Activated B cell treated with CpG ODN at 0.5 μM for 24 hours (primary cell): ENCODE data around the gene ENPP1. TPM values are rescaled to one million over a fixed set of nuclear protein-coding genes. Genes with fewer than 3 reads are reported as not detected.
"Not testable (repeated sequence)": the region's sequence is repeated elsewhere in the genome, so short reads cannot be mapped to it uniquely, and the experiment has no call there.

ENCODE experiments used
- ATAC-seq: fragments of 200-7000 bp; cut with Tn5 transposase; one replicate; pipeline ENCODE4 v1.10.0; 2021; ENCODE audit warnings: low read depth, mild to moderate bottlenecking, moderate library complexity
- CTCF ChIA-PET: fragments of 350-600 bp; sonication (Branson Sonifier 250); formaldehyde crosslinking; loops from one replicate; lab custom pipeline; 2021; ENCODE audit warnings: antibody characterized with exemption; lab: Charles Lee
- POLR2A ChIA-PET: fragments of 350-600 bp; sonication (Branson Sonifier 250); formaldehyde crosslinking; loops from one replicate; lab custom pipeline; 2021; ENCODE audit warnings: antibody characterized with exemption; lab: Charles Lee
- DNase-seq: peaks from one replicate; pipeline ENCODE4 v3.0.0; 2022
- H3K27ac Mint-ChIP-seq: one replicate; pipeline ENCODE4 v1.8.0; 2020; ENCODE audit warnings: mixed read lengths
- H3K27me3 Mint-ChIP-seq: one replicate; pipeline ENCODE4 v1.8.0; 2021; ENCODE audit warnings: mixed read lengths
- H3K36me3 Mint-ChIP-seq: one replicate; pipeline ENCODE4 v1.8.0; 2021; ENCODE audit warnings: low read depth, mixed read lengths
- H3K4me1 Mint-ChIP-seq: one replicate; pipeline ENCODE4 v1.8.0; 2021; ENCODE audit warnings: mixed read lengths
- H3K4me3 Mint-ChIP-seq: one replicate; pipeline ENCODE4 v1.8.0; 2020; ENCODE audit warnings: mild to moderate bottlenecking, mixed read lengths
- H3K9me3 Mint-ChIP-seq: one replicate; pipeline ENCODE4 v1.8.0; 2020; ENCODE audit warnings: mixed read lengths
- CTCF ChIP-seq: fragments of 200-600 bp; IDR thresholded peaks from one replicate; pipeline ENCODE4 v1.8.0; 2022; ENCODE audit warnings: antibody characterized with exemption, mild to moderate bottlenecking
- intact Hi-C: fragments of 100-400 bp; cut with micrococcal nuclease; formaldehyde crosslinking; loops from one replicate; pipeline ENCODE4 v1.15.1; 2024
- total RNA-seq: library from RNA; stranded (reverse); gene quantifications from 2 replicates; pipeline ENCODE4 v1.2.3, GENCODE V29; 2022

ENPP1 gene
- total RNA-seq, 1 donor from 2014 or later: 1.3 TPM

- Mint-ChIP-seq H3K27me3 (peaks cover 7% of the 10 kb centered on the region), H3K9me3 (peaks cover 9% of the 10 kb centered on the region), H3K36me3 (no peaks in the 10 kb centered on the region), H3K27ac (no peak overlapping the region), H3K4me1 (peaks cover 4% of the 10 kb centered on the region), H3K4me3 (no peak overlapping the region)
- ATAC-seq (no peak), DNase-seq (no peak)
- ChIA-PET POLR2A (no interaction called here), CTCF (no interaction called here)
- intact Hi-C loops: no loop called here
- TF ChIP-seq CTCF: no peak
These were observed 90.9 kb downstream of the ENPP1 start for GRCh38 chr6:131898718-131899117.

GRCh38 chr6:131900231-131900630 is 92.4 kb downstream of the ENPP1 start:
- CTCF ChIA-PET: interaction anchor here (1.1 kb wide), 1 partner anchor 10 kb away, joined by 7 read pairs; no protein-coding TSS in a partner anchor
- intact Hi-C loops: no loop called here
- H3K4me1 Mint-ChIP-seq: peaks cover 4% of the 10 kb centered on the region
- TF ChIP-seq CTCF: no peak
- POLR2A ChIA-PET: no interaction called here
- no peak for DNase-seq
- no peaks in the 10 kb centered on the region for H3K36me3 Mint-ChIP-seq
- no peak for ATAC-seq
- no peak overlapping the region for H3K27ac Mint-ChIP-seq
- H3K27me3 Mint-ChIP-seq: peaks cover 5% of the 10 kb centered on the region
- no peak overlapping the region for H3K4me3 Mint-ChIP-seq
- peaks cover 9% of the 10 kb centered on the region for H3K9me3 Mint-ChIP-seq

- POLR2A ChIA-PET, DNase-seq, H3K36me3 Mint-ChIP-seq, H3K4me3 Mint-ChIP-seq, ATAC-seq, H3K27me3 Mint-ChIP-seq, H3K4me1 Mint-ChIP-seq, intact Hi-C loops, H3K27ac Mint-ChIP-seq, H3K9me3 Mint-ChIP-seq: not testable (repeated sequence)
- CTCF ChIA-PET: interaction anchor here (1.0 kb wide), 1 partner anchor 13 kb away, joined by 3 read pairs; no protein-coding TSS in a partner anchor
These were observed 93.6 kb downstream of the ENPP1 start for GRCh38 chr6:131901326-131901873.

- H3K36me3 Mint-ChIP-seq, H3K27me3 Mint-ChIP-seq, ATAC-seq, intact Hi-C loops, DNase-seq, H3K4me1 Mint-ChIP-seq, H3K27ac Mint-ChIP-seq, H3K4me3 Mint-ChIP-seq, H3K9me3 Mint-ChIP-seq, CTCF ChIA-PET, POLR2A ChIA-PET: not testable (repeated sequence)
These were observed 95.9 kb downstream of the ENPP1 start for GRCh38 chr6:131903734-131904133.

GRCh38 chr6:131908787-131909186 is 101.0 kb downstream of the ENPP1 start:
- DNase-seq, intact Hi-C loops, H3K36me3 Mint-ChIP-seq, H3K27ac Mint-ChIP-seq, H3K4me1 Mint-ChIP-seq, H3K9me3 Mint-ChIP-seq, ATAC-seq, H3K4me3 Mint-ChIP-seq: not testable (repeated sequence)
- CTCF ChIA-PET: interaction anchor here (1.7 to 6.1 kb wide), 4 partner anchors 8 to 310 kb away, joined by 5 to 102 read pairs (median 9); partner anchors contain the start of gene MED23
- POLR2A ChIA-PET: interaction anchor here (0.6 kb wide), 1 partner anchor 220 kb away, joined by 3 read pairs; no protein-coding TSS in a partner anchor
- peaks cover 23% of the 10 kb centered on the region for H3K27me3 Mint-ChIP-seq

- intact Hi-C loops: loop anchor here (1.0 to 10.0 kb wide), 10 partner anchors 102 to 1024 kb away; partner anchors contain the start of genes ENPP1 and MED23
- H3K27ac Mint-ChIP-seq: no peak overlapping the region
- H3K27me3 Mint-ChIP-seq: peaks cover 23% of the 10 kb centered on the region
- peaks cover 7% of the 10 kb centered on the region for H3K4me1 Mint-ChIP-seq
- ATAC-seq (peak; percentile 96), DNase-seq (peak; percentile 36)
- H3K36me3 Mint-ChIP-seq: no peaks in the 10 kb centered on the region
- no peak overlapping the region for H3K4me3 Mint-ChIP-seq
- H3K9me3 Mint-ChIP-seq: no peaks in the 10 kb centered on the region
- TF ChIP-seq CTCF: peak; percentile 95
- ChIA-PET CTCF (interaction anchor here (0.7 to 6.1 kb wide), 14 partner anchors 9 to 711 kb away, joined by 3 to 102 read pairs (median 4); partner anchors contain the start of gene MED23), POLR2A (interaction anchor here (0.6 to 1.1 kb wide), 4 partner anchors 214 to 797 kb away, joined by 3 to 7 read pairs (median 5); no protein-coding TSS in a partner anchor)
These were observed 101.8 kb downstream of the ENPP1 start for GRCh38 chr6:131909408-131910218.
